K562 (cell line): ENCODE data around the gene DGUOK. TPM values are rescaled to one million over a fixed set of nuclear protein-coding genes. Genes with fewer than 3 reads are reported as not detected.

Experiments
- ATAC-seq: fragments of 200-7000 bp; cut with Tn5 transposase; 3 replicates; pipeline ENCODE4 v1.9.1; 2020; ENCODE audit warnings: moderate library complexity
- BruUV-seq: library from RNA; stranded (reverse); fragments of 400-500 nt; replicated peaks from 2 replicates; lab custom pipeline; 2021; lab: Mats Ljungman, UMichigan
- CTCF ChIA-PET: fragments of 300-600 bp; formaldehyde crosslinking; extraction: SDS; loops from one replicate; lab custom pipeline; 2021; ENCODE audit warnings: low intra/inter-chr PET ratio; lab: Yijun Ruan, JAX
- POLR2A ChIA-PET: fragments of 300-600, 350-650 bp; sonication (Branson Sonifier 250); formaldehyde crosslinking; extraction: SDS; loops from one replicate; lab custom pipeline; 2021; ENCODE audit warnings: antibody characterized with exemption, inconsistent platforms; lab: Yijun Ruan, JAX
- DNase-seq, 4 experiments: peaks; one replicate each; pipeline versions ENCODE4 v3.0.0 to v3.0.0-alpha.2; 2011 to 2018; ENCODE audit warnings: low spot score in 3 of 4, mixed read lengths in 3 of 4; ENCODE audit errors: extremely low read depth in 1 of 4
- FAIRE-seq: peaks from 2 replicates; lab custom pipeline; 2011; peaks lifted over from hg19 to GRCh38; lab: Jason Lieb, UNC
- H2AFZ ChIP-seq: 2 replicates; pipeline ENCODE4 v1.6.0; 2011; ENCODE audit warnings: low read depth, low read length, control low read depth, inconsistent platforms
- H3K27ac ChIP-seq: fragments of 200-600 bp; 3 replicates; pipeline ENCODE4 v1.8.0; 2011; ENCODE audit warnings: low read depth, mild to moderate bottlenecking, control low read depth, inconsistent platforms, low read length, moderate library complexity, mixed read lengths; ENCODE audit errors: extremely low read depth
- H3K27me3 ChIP-seq, 2 experiments: fragments of 300-600 bp in 1 of 2; 2 replicates in 1 of 2; 3 replicates in 1 of 2; pipeline versions ENCODE4 v1.6.0 to v1.8.0; 2011; ENCODE audit warnings: inconsistent platforms in 2 of 2, low read length in 2 of 2, mild to moderate bottlenecking in 1 of 2, mixed read lengths in 1 of 2, moderate library complexity in 1 of 2; ENCODE audit not compliant: control insufficient read depth in 2 of 2, insufficient read depth in 2 of 2
- H3K36me3 ChIP-seq: fragments of 300-600 bp; 3 replicates; pipeline ENCODE4 v1.8.0; 2011; ENCODE audit warnings: mild to moderate bottlenecking, low read length, inconsistent platforms; ENCODE audit not compliant: control insufficient read depth, insufficient read depth
- H3K4me1 ChIP-seq, 2 experiments: fragments of 200-600 bp in 1 of 2; replicated peaks in 1 of 2; 2 replicates in 1 of 2; 3 replicates in 1 of 2; pipeline versions ENCODE4 v1.5.1 to v1.8.0; 2011; ENCODE audit warnings: inconsistent platforms in 2 of 2, low read length in 2 of 2, mild to moderate bottlenecking in 1 of 2, mixed read lengths in 1 of 2, moderate library complexity in 1 of 2; ENCODE audit not compliant: control insufficient read depth in 2 of 2, insufficient read depth in 2 of 2
- H3K4me2 ChIP-seq: 2 replicates; pipeline ENCODE4 v1.6.1; 2011; ENCODE audit warnings: low read length, control low read depth, inconsistent platforms, mixed read lengths; ENCODE audit not compliant: insufficient read depth
- H3K4me3 ChIP-seq: fragments of 200-600 bp; sonication (generic), shearing (Covaris generic); 2 replicates; pipeline ENCODE4 v1.5.1; 2016; ENCODE audit warnings: control low read depth, inconsistent platforms
- H3K79me2 ChIP-seq: fragments of 200-600 bp; 3 replicates; pipeline ENCODE4 v1.8.0; 2011; ENCODE audit warnings: low read length, inconsistent platforms; ENCODE audit not compliant: control insufficient read depth, insufficient read depth
- H3K9ac ChIP-seq, 2 experiments: 2 replicates each; pipeline versions ENCODE4 v1.6.0 to v1.6.1; 2011; ENCODE audit warnings: low read depth in 2 of 2, low read length in 2 of 2, control low read depth in 1 of 2, inconsistent platforms in 1 of 2, mild to moderate bottlenecking in 1 of 2, mixed read lengths in 1 of 2; ENCODE audit not compliant: insufficient read depth in 1 of 2
- H3K9me1 ChIP-seq: one replicate; pipeline ENCODE4 v1.6.0; 2011; ENCODE audit warnings: inconsistent platforms, mild to moderate bottlenecking, low read length, moderate library complexity; ENCODE audit not compliant: control insufficient read depth, insufficient read depth
- H3K9me3 ChIP-seq: replicated peaks from 2 replicates; pipeline ENCODE4 v1.5.1; 2011; ENCODE audit warnings: low read depth, low read length, inconsistent platforms; ENCODE audit not compliant: control insufficient read depth, insufficient read depth
- H4K20me1 ChIP-seq: replicated peaks from 2 replicates; pipeline ENCODE4 v1.6.1; 2011; ENCODE audit warnings: low read length, inconsistent platforms, mixed read lengths; ENCODE audit not compliant: control insufficient read depth, insufficient read depth
- AFF4 ChIP-seq: sonication (generic); formaldehyde crosslinking; IDR thresholded peaks from 2 replicates; pipeline ENCODE4 v1.8.0; 2023; ENCODE audit warnings: mild to moderate bottlenecking, missing genetic modification reagents
- SETDB1 ChIP-seq: IDR thresholded peaks from one replicate; pipeline ENCODE4 v1.6.1; 2012; ENCODE audit warnings: low read length, control low read depth, inconsistent platforms
- ZNF121 ChIP-seq: sonication (generic); formaldehyde crosslinking; conservative IDR thresholded peaks from 2 replicates; pipeline ENCODE4 v1.8.0; 2022; ENCODE audit warnings: missing genetic modification reagents
- ZNF124 ChIP-seq: sonication (generic); formaldehyde crosslinking; IDR thresholded peaks from 2 replicates; pipeline ENCODE4 v1.8.1; 2022; ENCODE audit warnings: missing genetic modification reagents
- ZNF717 ChIP-seq: fragments of 250-450 bp; sonication (Bioruptor Pico); IDR thresholded peaks from 2 replicates; pipeline ENCODE4 v1.5.0; 2021
- WGBS: fragments of 100-300 bp; shearing (Covaris generic); methylation state at CpG from one replicate; pipeline ENCODE4 v1.1.6; 2016; ENCODE audit warnings: low coverage, mixed read lengths; ENCODE audit not compliant: insufficient coverage; ENCODE audit errors: missing lambda C conversion rate; 5-methylcytosine and 5-hydroxymethylcytosine counted together
- in situ Hi-C: fragments of 300-500 bp; cut with MboI; formaldehyde crosslinking; loops from 4 replicates; pipeline ENCODE4 v1.15.0; 2018; ENCODE audit warnings: inconsistent platforms, mixed read lengths
- intact Hi-C: fragments of 100-400 bp; cut with micrococcal nuclease; formaldehyde crosslinking; loops from 2 replicates; pipeline ENCODE4 v1.14.2; 2022
- polyA plus RNA-seq, 8 experiments: library from polyadenylated mRNA; depleted of rRNA in 4 of 8; stranded (reverse) in 5 of 8; unstranded in 3 of 8; fragments of >200 nt; fragmentation: Nextera tagmentation in 2 of 8; fragmentation: Illumina TruSeq in 1 of 8; extraction: Ambion mirVana in 2 of 8; extraction: Trizol in 1 of 8; gene quantifications; 2 replicates each; pipeline versions ENCODE4 v1.2.1 to v1.2.3, GENCODE V29; 2011 to 2014; ENCODE audit warnings: inconsistent platforms in 1 of 8, missing spikeins in 1 of 8
- total RNA-seq, 7 experiments: library from RNA; depleted of rRNA in 6 of 7; stranded (reverse); fragments of >200 nt in 6 of 7; fragmentation: Illumina TruSeq in 2 of 7; extraction: Trizol in 2 of 7; gene quantifications; 2 replicates each; pipeline versions ENCODE4 v1.2.1 to v1.2.3, GENCODE V29; 2011 to 2021; ENCODE audit warnings: low replicate concordance in 1 of 7

The DGUOK gene
- total and polyA plus RNA-seq, 9 of the 15 experiments (the other 6 are each of a cell fraction or from before 2014, with no cell fraction given): 67.0 to 288 (median 126) TPM

- Histone ChIP-seq H3K27me3 (no peaks in the 10 kb centered on the region; a peak in 1 of 5 replicates), H3K4me1 (peaks cover 0 to 7% of the 10 kb centered on the region in 2 experiments; a peak in 1 of 5 replicates), H3K36me3 (no peaks in the 10 kb centered on the region), H3K4me2 (no peak overlapping the region), H3K4me3 (no peak overlapping the region), H2AFZ (no peak overlapping the region), H3K9me1 (no peaks in the 10 kb centered on the region), H3K9ac (no peak overlapping the region), H3K27ac (no peak overlapping the region), H3K9me3 (no peaks in the 10 kb centered on the region; the same call in 1 of the 2 replicates)
- ChIA-PET CTCF (no interaction called here), POLR2A (no interaction called here)
- intact Hi-C loops: no loop called here
- BruUV-seq: no TSS peak
- 66% methylated on average over 5 of the region's 6 CpGs for WGBS
- FAIRE-seq: no peak
- TF ChIP-seq ZNF121 (CRISPR knock-in tag) (no peak), ZNF717 (CRISPR knock-in tag) (no peak), SETDB1 (no peak), AFF4 (CRISPR knock-in tag) (no peak), ZNF124 (no peak)
- TF ChIP-seq, all 486 proteins: peak for 0
- in situ Hi-C loops: no loop called here
- no peak for ATAC-seq
- Histone ChIP-seq H3K79me2 (no peaks in the 10 kb centered on the region), H4K20me1 (no peaks in the 10 kb centered on the region)
- no peak for DNase-seq
Measured at GRCh38 chr2:73897934-73898333, 28.7 kb upstream of the DGUOK start.
